Osteocyte (in vitro differentiated cells): ENCODE data around the gene LMBR1. TPM values are rescaled to one million over a fixed set of nuclear protein-coding genes. Genes with fewer than 3 reads are reported as not detected.
"Not testable (repeated sequence)": the region's sequence is repeated elsewhere in the genome, so short reads cannot be mapped to it uniquely, and the experiment has no call there.

ENCODE experiments used
- DNase-seq: peaks from one replicate; pipeline ENCODE4 v3.0.0; 2021; ENCODE audit warnings: mixed read lengths; ENCODE audit not compliant: unreplicated experiment; ENCODE audit errors: extremely low spot score
- H3K27ac Mint-ChIP-seq: one replicate; pipeline ENCODE4 v1.8.0; 2021; ENCODE audit warnings: mild to moderate bottlenecking, mixed read lengths; ENCODE audit not compliant: unreplicated experiment
- H3K27me3 Mint-ChIP-seq: one replicate; pipeline ENCODE4 v1.8.0; 2021; ENCODE audit warnings: mixed read lengths; ENCODE audit not compliant: unreplicated experiment
- H3K36me3 Mint-ChIP-seq: one replicate; pipeline ENCODE4 v1.8.0; 2021; ENCODE audit warnings: mixed read lengths; ENCODE audit not compliant: unreplicated experiment
- H3K4me1 Mint-ChIP-seq: one replicate; pipeline ENCODE4 v1.8.0; 2021; ENCODE audit warnings: mixed read lengths; ENCODE audit not compliant: unreplicated experiment
- H3K4me3 Mint-ChIP-seq: one replicate; pipeline ENCODE4 v1.8.0; 2021; ENCODE audit warnings: mild to moderate bottlenecking, moderate library complexity, mixed read lengths; ENCODE audit not compliant: unreplicated experiment
- H3K9me3 Mint-ChIP-seq: one replicate; pipeline ENCODE4 v1.8.0; 2021; ENCODE audit warnings: mixed read lengths; ENCODE audit not compliant: unreplicated experiment
- CTCF ChIP-seq: fragments of 200-600 bp; sonication (generic); IDR thresholded peaks from 2 replicates; pipeline ENCODE4 v1.5.0; 2021; ENCODE audit warnings: antibody characterized with exemption, mild to moderate bottlenecking, moderate library complexity
- total RNA-seq: library from RNA; stranded (reverse); gene quantifications from 2 replicates; pipeline ENCODE4 v1.2.1, GENCODE V29; 2021

Gene LMBR1
- total RNA-seq, 1 donor from 2014 or later, result 55.8 TPM

GRCh38 chr7:156920487-156921373 lies 27.7 kb upstream of the LMBR1 start:
- not testable (repeated sequence) for H3K4me1 Mint-ChIP-seq

GRCh38 chr7:156920076-156920475 lies 27.1 kb upstream of the LMBR1 start:
- no peak overlapping the region for H3K27ac Mint-ChIP-seq
- peaks cover 16% of the 10 kb centered on the region for H3K27me3 Mint-ChIP-seq
- no peak for TF ChIP-seq CTCF
- no peak overlapping the region for H3K4me3 Mint-ChIP-seq
- no peaks in the 10 kb centered on the region for H3K9me3 Mint-ChIP-seq
- DNase-seq, result no peak
- no peaks in the 10 kb centered on the region for H3K4me1 Mint-ChIP-seq
- H3K36me3 Mint-ChIP-seq, result no peaks in the 10 kb centered on the region

More at GRCh38 chr7:156920487-156921373, 27.7 kb upstream of the LMBR1 start:
- DNase-seq, H3K9me3 Mint-ChIP-seq, H3K27ac Mint-ChIP-seq, H3K36me3 Mint-ChIP-seq, H3K4me3 Mint-ChIP-seq: not testable (repeated sequence)
- peaks cover 16% of the 10 kb centered on the region for H3K27me3 Mint-ChIP-seq

GRCh38 chr7:156919132-156919713 lies 26.2 kb upstream of the LMBR1 start:
- DNase-seq, result no peak
- H3K9me3 Mint-ChIP-seq, result no peaks in the 10 kb centered on the region
- no peaks in the 10 kb centered on the region for H3K4me1 Mint-ChIP-seq
- H3K36me3 Mint-ChIP-seq, result no peaks in the 10 kb centered on the region
- H3K27me3 Mint-ChIP-seq, result peaks cover 13% of the 10 kb centered on the region
- H3K27ac Mint-ChIP-seq, result no peak overlapping the region
- TF ChIP-seq CTCF, result no peak
- H3K4me3 Mint-ChIP-seq, result no peak overlapping the region

- H3K9me3 Mint-ChIP-seq, result no peaks in the 10 kb centered on the region
- no peak for DNase-seq
- no peaks in the 10 kb centered on the region for H3K36me3 Mint-ChIP-seq
- TF ChIP-seq CTCF, result no peak
- no peaks in the 10 kb centered on the region for H3K4me1 Mint-ChIP-seq
- peaks cover 14% of the 10 kb centered on the region for H3K27me3 Mint-ChIP-seq
- no peak overlapping the region for H3K4me3 Mint-ChIP-seq
- no peak overlapping the region for H3K27ac Mint-ChIP-seq
Measured at GRCh38 chr7:156918635-156919034, 25.7 kb upstream of the LMBR1 start.

- H3K27me3 Mint-ChIP-seq, result peaks cover 18% of the 10 kb centered on the region
- not testable (repeated sequence) for DNase-seq, H3K4me3 Mint-ChIP-seq
Measured at GRCh38 chr7:156909574-156910252, 16.7 kb upstream of the LMBR1 start.

GRCh38 chr7:156907656-156908055 lies 14.7 kb upstream of the LMBR1 start:
- DNase-seq, result no peak
- H3K36me3 Mint-ChIP-seq, result no peaks in the 10 kb centered on the region
- TF ChIP-seq CTCF, result no peak
- H3K4me3 Mint-ChIP-seq, result no peak overlapping the region
- no peaks in the 10 kb centered on the region for H3K9me3 Mint-ChIP-seq
- H3K27me3 Mint-ChIP-seq, result peaks cover 12% of the 10 kb centered on the region
- H3K4me1 Mint-ChIP-seq, result peaks cover 4% of the 10 kb centered on the region
- H3K27ac Mint-ChIP-seq, result no peak overlapping the region

More at GRCh38 chr7:156909574-156910252, 16.7 kb upstream of the LMBR1 start:
- not testable (repeated sequence) for H3K27ac Mint-ChIP-seq, H3K9me3 Mint-ChIP-seq, H3K36me3 Mint-ChIP-seq, H3K4me1 Mint-ChIP-seq
